ENCODE data around the gene ATM. TPM values are rescaled to one million over a fixed set of nuclear protein-coding genes. Genes with fewer than 3 reads are reported as not detected.

The ATM gene
- total RNA-seq, 3 donors from 2014 or later = 30.5 to 56.8 (median 36.4) TPM

- DNase-seq (no peak), ATAC-seq (no peak)
- H3K36me3 ChIP-seq (ENCODE audit: low read depth) = peaks cover 4% of the 10 kb centered on the region
- H3K4me1 ChIP-seq (ENCODE audit: low read depth) = no peaks in the 10 kb centered on the region
- H3K9me3 ChIP-seq = no peaks in the 10 kb centered on the region
- intact Hi-C loops (cut with DNase I, micrococcal nuclease) = no loop called here
- no peak overlapping the region for H3K4me3 ChIP-seq
- TF ChIP-seq CTCF (IDR thresholded peaks at IDR 0.05) = no peak
These were observed 25.5 kb upstream of the ATM start for GRCh38 chr11:108197351-108197750.

- intact Hi-C loops (cut with DNase I, micrococcal nuclease) = no loop called here
- TF ChIP-seq CTCF (IDR thresholded peaks at IDR 0.05) = no peak
- H3K4me3 ChIP-seq = no peak overlapping the region
- no peaks in the 10 kb centered on the region for H3K4me1 ChIP-seq (ENCODE audit: low read depth)
- H3K36me3 ChIP-seq (ENCODE audit: low read depth) = peaks cover 4% of the 10 kb centered on the region
- ATAC-seq (peak; percentile 24), DNase-seq (no peak)
- no peaks in the 10 kb centered on the region for H3K9me3 ChIP-seq
These were observed 24.0 kb upstream of the ATM start for GRCh38 chr11:108198833-108199232.

GRCh38 chr11:108199446-108200321 lies 23.2 kb upstream of the ATM start:
- intact Hi-C loops (cut with DNase I, micrococcal nuclease) = no loop called here
- peaks cover 5% of the 10 kb centered on the region for H3K9me3 ChIP-seq
- ATAC-seq (peak; percentile 60), DNase-seq (no peak)
- H3K4me1 ChIP-seq (ENCODE audit: low read depth) = no peaks in the 10 kb centered on the region
- no peak overlapping the region for H3K4me3 ChIP-seq
- peaks cover 4% of the 10 kb centered on the region for H3K36me3 ChIP-seq (ENCODE audit: low read depth)
- no peak for TF ChIP-seq CTCF (IDR thresholded peaks at IDR 0.05)

- peaks cover 16% of the 10 kb centered on the region for H3K9me3 ChIP-seq
- DNase-seq = no peak
- H3K4me3 ChIP-seq = no peak overlapping the region
- intact Hi-C loops (cut with DNase I, micrococcal nuclease) = no loop called here
- TF ChIP-seq CTCF (IDR thresholded peaks at IDR 0.05) = no peak
- ATAC-seq = no peak
- H3K4me1 ChIP-seq (ENCODE audit: low read depth) = no peaks in the 10 kb centered on the region
- no peaks in the 10 kb centered on the region for H3K36me3 ChIP-seq (ENCODE audit: low read depth)
These were observed 19.8 kb upstream of the ATM start for GRCh38 chr11:108203075-108203474.

- DNase-seq (no peak), ATAC-seq (no peak)
- H3K4me3 ChIP-seq = no peak overlapping the region
- TF ChIP-seq CTCF (IDR thresholded peaks at IDR 0.05) = no peak
- no peaks in the 10 kb centered on the region for H3K4me1 ChIP-seq (ENCODE audit: low read depth)
- H3K9me3 ChIP-seq = peaks cover 16% of the 10 kb centered on the region
- intact Hi-C loops (cut with DNase I, micrococcal nuclease) = no loop called here
- no peaks in the 10 kb centered on the region for H3K36me3 ChIP-seq (ENCODE audit: low read depth)
These were observed 18.5 kb upstream of the ATM start for GRCh38 chr11:108204376-108204775.

Data from mucosa of descending colon (tissue), 3 donors.